Pulmonary artery endothelial cell (primary cell): Measurements from ENCODE around the gene HRH4. TPM values are rescaled to one million over a fixed set of nuclear protein-coding genes. Genes with fewer than 3 reads are reported as not detected.

Experiments used
- DNase-seq: peaks from one replicate; pipeline ENCODE4 v3.0.0-alpha.2; 2011; ENCODE audit warnings: low read depth, low spot score
- total RNA-seq: library from RNA; depleted of rRNA; stranded (reverse); fragments of >200 nt; gene quantifications from 2 replicates; pipeline ENCODE4 v1.2.3, GENCODE V29; 2014

Gene HRH4
- total RNA-seq, 1 donor from 2014 or later, result not detected

DNA sequence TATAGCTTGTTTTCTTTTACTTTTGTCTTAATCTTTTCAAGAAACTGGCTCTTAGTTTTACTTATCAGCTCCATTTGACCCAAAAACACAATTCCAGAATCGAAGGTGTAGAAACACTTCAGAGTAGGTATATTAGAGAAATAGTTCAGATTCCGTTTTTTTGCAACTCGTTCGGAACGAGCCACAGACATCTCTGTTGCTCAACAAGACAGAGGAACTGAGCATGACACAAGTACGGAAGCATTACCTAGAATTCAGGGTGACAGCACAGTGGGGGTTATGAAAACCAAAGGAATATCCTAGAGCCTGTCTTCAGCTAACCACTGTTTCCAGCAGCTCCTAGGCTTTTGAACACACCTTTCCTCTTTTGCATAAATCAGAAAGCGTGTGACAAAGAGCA is 5.0 kb downstream of the HRH4 start:
- DNase-seq, result no peak

DNA sequence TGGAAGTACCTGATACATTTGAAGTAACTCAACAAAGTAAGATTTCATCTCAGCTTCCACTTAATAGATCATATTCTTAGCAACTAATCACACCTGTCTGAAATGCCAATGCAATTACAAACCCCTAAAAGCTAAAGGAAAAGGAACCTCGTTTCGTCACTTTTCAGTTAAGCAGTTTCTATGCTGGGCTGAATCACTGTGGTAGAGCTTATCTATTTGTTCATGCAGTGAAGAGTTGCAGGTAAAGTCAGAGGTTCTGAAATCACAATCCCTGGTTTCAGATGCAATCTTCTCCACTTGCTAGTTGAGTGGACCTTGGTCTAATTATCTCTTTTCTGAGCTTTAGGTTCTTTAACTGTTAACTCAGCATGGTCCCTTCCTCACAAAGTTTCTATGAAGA is 6.3 kb downstream of the HRH4 start:
- DNase-seq, result no peak

DNA sequence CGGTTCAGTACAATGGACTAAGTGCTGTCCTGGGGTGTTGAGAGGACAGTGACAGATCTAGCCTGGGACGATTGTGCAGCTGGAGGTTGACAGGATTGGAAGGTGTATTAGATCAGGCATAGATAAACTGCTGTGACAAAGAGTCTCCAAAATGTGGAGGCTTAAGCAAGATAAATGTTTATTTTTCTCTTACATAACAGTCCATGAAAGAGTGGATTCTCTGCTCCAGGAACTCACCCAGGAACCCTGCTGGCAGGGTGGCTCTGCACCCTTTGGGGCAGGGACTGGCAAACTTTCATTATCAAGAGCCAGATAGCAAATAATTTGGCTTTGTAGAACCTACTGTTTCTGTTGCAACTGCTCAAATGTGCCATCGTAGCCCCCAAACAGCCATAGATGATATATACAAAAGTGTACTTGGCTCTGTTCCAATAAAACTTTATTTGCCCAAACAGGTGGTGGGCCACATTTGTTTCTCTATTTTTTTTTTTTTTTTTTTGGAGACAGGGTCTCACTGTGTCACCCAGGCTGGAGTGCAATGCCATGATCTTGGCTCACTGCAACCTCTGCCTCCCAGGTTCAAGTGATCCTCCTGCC is 9.7 kb downstream of the HRH4 start:
- no peak for DNase-seq

DNA sequence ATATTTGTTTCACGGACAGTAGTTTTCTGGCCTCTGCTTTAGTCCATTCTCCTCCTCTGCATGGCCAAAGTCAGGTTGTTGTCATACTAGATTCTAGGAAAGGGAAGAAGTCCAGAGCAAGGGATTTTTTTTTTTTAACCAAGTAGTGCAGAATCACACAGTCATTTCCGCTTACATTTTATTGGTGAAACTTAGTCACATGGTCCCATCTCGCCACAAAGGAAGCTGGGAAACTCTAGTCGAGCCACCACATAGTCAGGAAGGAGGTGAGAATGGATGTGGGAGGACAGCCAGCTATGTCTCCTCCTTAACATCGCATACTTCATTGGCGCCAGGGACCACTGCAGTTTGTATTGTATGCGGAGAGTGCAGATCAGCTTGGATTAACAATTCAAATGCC is 10.4 kb downstream of the HRH4 start:
- DNase-seq, result no peak

- DNase-seq, result no peak
Observed at GRCh38 chr18:24472591-24472990, 12.2 kb downstream of the HRH4 start.

GRCh38 chr18:24474406-24474805 is 14.0 kb downstream of the HRH4 start:
- DNase-seq, result no peak

- DNase-seq, result no peak
Observed at GRCh38 chr18:24475926-24476589, 15.6 kb downstream of the HRH4 start.

DNA sequence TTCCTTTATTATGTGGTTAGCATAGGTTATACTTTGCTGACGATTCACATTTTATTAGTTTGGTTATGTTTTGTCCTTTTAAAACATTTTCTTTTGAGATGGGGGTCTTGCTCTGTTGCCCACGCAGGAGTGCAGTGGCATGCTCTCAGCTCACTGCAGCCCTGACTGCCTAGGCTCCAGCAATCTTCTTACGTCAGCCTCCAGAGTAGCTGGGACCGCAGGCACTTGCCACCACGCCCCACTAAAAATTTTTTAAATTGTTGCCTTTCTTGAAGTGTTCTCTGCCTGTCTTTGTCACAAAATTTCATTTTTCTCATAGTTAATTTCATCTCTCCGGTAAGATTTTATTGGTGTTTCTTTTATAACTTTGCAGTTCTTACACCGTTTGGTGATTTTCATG is 18.9 kb downstream of the HRH4 start:
- DNase-seq, result no peak

DNA sequence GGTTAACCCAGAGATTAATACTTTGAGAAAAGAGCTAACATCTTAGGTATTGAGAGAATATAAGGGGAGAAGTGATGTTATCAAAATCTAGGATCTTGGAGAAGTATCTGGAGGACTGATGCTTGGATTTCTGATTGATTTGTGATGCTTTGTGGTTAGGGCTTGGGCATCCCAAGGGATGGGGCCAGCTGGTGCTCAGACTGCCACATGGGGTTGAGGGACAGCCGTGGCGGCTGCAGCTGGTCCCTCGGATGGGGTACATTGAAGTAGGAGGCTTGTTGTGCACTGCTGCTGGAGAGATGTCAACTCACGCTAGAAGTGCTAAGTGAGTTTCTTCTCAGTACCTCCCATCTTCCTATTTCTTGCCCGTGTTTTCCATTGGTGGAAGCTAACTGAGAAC is 22.4 kb downstream of the HRH4 start:
- no peak for DNase-seq

GRCh38 chr18:24485681-24486080 is 25.2 kb downstream of the HRH4 start:
- no peak for DNase-seq

GRCh38 chr18:24486684-24487083 is 26.2 kb downstream of the HRH4 start:
- no peak for DNase-seq

GRCh38 chr18:24488824-24489493 is 28.5 kb downstream of the HRH4 start:
- no peak for DNase-seq

- no peak for DNase-seq
Observed at GRCh38 chr18:24490539-24490938, 30.1 kb downstream of the HRH4 start.

GRCh38 chr18:24491927-24492834 is 31.7 kb downstream of the HRH4 start:
- DNase-seq, result no peak

- DNase-seq, result no peak
Observed at GRCh38 chr18:24494586-24494985, 34.1 kb downstream of the HRH4 start.

GRCh38 chr18:24497031-24497754 is 36.8 kb downstream of the HRH4 start:
- no peak for DNase-seq

DNA sequence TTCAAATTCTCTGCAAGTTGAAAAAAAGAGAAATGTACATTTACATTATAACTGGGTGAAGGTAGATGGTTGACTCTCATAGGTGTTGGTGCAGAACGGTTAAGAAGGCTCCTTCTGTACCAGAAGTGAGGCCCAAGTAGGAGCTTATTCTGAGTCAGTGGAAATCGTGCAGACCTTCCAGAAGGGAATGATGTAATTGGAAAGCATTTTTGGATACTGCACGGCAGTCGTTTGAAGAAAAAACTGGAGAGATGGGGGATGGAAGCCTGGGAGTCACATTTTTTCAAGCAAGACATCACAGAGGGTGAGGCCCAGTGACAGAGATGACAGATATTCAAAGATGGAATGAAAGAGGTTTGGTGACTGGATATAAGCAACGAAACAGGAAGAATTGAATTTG is 39.4 kb downstream of the HRH4 start:
- no peak for DNase-seq

- no peak for DNase-seq
Observed at GRCh38 chr18:24500217-24500616, 39.8 kb downstream of the HRH4 start.

DNA sequence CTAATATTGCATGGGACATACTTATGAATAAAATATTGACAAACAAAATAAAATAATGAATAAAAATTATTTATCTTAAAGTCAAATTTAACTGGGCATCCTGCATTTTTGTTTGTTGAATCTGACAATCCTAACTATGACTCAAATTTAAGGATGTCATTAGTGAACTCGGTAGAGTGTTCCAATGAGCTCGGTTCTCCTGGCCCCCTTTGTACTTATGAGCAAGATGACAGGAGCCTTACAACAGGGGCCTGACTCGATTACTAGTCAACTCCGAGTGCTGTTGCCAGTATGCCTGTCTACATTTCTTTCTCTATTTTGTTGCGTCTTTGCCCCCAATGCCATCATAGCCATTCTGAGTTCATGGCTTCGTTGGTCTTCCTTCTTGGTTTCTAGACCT is 40.3 kb downstream of the HRH4 start:
- no peak for DNase-seq

GRCh38 chr18:24502667-24503523 is 42.5 kb downstream of the HRH4 start:
- DNase-seq, result no peak
